LNCAP (cell line): ENCODE measurements around the gene PTPRN2.

ENCODE experiments used
- CTCF ChIP-seq: fragments of 450-650 bp; IDR thresholded peaks from 2 replicates; pipeline ENCODE4 v1.5.1; 2017; ENCODE audit warnings: mild to moderate bottlenecking

PTPRN2 gene

GRCh38 chr7:158596309-158596708 lies 8.7 kb upstream of the PTPRN2 start:
- no peak for TF ChIP-seq CTCF

GRCh38 chr7:158595068-158595467 lies 7.4 kb upstream of the PTPRN2 start:
- TF ChIP-seq CTCF, result no peak

- no peak for TF ChIP-seq CTCF
Observed at GRCh38 chr7:158592541-158592940, 4.9 kb upstream of the PTPRN2 start.

- no peak for TF ChIP-seq CTCF
Observed at GRCh38 chr7:158591944-158592343, 4.3 kb upstream of the PTPRN2 start.

GRCh38 chr7:158590181-158590530 lies 2.5 kb upstream of the PTPRN2 start:
- TF ChIP-seq CTCF, result no peak

- no peak for TF ChIP-seq CTCF
Observed at GRCh38 chr7:158589653-158590052, 2.0 kb upstream of the PTPRN2 start.

GRCh38 chr7:158588878-158589442 lies 1.3 kb upstream of the PTPRN2 start:
- no peak for TF ChIP-seq CTCF
